ENCODE data around the gene CCR9.
A peak's percentile ranks its signal among the peaks of the same experiment; 100 is the strongest.

CCR9 gene

DNA sequence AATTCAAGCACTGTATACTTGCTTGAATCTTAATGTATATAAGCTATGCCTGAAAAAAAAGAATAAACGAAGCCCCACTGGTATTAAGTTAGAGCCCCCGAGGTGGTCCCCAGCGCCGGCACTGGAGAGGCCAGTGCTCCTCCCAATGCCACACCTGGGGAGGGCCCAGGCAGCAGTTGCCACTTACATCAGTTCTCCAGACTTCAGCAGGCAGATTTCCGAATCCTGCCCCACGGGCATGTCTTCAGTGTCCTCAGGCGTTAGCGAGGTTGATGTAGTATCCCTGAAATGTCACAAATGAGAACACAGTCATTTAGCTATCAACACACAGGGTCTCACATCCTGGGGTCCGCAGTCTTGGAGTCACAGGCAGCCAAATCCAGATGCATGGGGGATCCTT is 49.9 kb downstream of the CCR9 start:
- no peak overlapping the region for H3K4me3 ChIP-seq (ENCODE audit: low read length)
- DNase-seq (ENCODE audit: low read depth) = no peak
- TF ChIP-seq, protein P1, sequence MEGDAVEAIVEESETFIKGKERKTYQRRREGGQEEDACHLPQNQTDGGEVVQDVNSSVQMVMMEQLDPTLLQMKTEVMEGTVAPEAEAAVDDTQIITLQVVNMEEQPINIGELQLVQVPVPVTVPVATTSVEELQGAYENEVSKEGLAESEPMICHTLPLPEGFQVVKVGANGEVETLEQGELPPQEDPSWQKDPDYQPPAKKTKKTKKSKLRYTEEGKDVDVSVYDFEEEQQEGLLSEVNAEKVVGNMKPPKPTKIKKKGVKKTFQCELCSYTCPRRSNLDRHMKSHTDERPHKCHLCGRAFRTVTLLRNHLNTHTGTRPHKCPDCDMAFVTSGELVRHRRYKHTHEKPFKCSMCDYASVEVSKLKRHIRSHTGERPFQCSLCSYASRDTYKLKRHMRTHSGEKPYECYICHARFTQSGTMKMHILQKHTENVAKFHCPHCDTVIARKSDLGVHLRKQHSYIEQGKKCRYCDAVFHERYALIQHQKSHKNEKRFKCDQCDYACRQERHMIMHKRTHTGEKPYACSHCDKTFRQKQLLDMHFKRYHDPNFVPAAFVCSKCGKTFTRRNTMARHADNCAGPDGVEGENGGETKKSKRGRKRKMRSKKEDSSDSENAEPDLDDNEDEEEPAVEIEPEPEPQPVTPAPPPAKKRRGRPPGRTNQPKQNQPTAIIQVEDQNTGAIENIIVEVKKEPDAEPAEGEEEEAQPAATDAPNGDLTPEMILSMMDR (conservative IDR thresholded peaks at IDR 0.05; ENCODE audit: low read length) = no peak

- TF ChIP-seq, protein P1 (conservative IDR thresholded peaks at IDR 0.05; ENCODE audit: low read length) = no peak
- H3K4me3 ChIP-seq (ENCODE audit: low read length) = no peak overlapping the region
- no peak for DNase-seq (ENCODE audit: low read depth)
Observed at GRCh38 chr3:45937206-45938042, 51.1 kb downstream of the CCR9 start.

DNA sequence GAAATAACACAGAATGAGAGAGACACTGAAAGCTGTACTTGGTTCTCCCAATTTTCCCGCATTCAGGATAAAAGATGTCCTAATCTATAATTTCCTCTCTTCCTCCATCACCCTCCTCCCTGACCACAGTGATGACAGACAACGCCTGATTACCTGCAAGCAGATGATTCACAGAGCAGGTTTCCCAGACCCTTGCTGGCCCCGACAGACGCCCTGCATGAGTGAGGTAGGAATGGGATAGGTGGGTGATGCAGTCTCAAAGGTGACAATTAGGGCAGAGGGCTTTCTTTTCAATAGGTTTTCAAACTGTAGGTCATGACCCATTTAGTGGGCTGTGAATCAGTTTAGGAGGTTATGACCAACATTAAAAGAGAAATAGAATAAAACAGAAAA is 51.7 kb downstream of the CCR9 start:
- DNase-seq (ENCODE audit: low read depth) = no peak
- no peak overlapping the region for H3K4me3 ChIP-seq (ENCODE audit: low read length)
- TF ChIP-seq, protein P1 (conservative IDR thresholded peaks at IDR 0.05; ENCODE audit: low read length) = no peak

GRCh38 chr3:45938864-45939263 is 52.5 kb downstream of the CCR9 start:
- DNase-seq (ENCODE audit: low read depth) = peak; percentile 91
- TF ChIP-seq, protein P1 (conservative IDR thresholded peaks at IDR 0.05; ENCODE audit: low read length) = peak; percentile 99
- no peak overlapping the region for H3K4me3 ChIP-seq (ENCODE audit: low read length)

DNA sequence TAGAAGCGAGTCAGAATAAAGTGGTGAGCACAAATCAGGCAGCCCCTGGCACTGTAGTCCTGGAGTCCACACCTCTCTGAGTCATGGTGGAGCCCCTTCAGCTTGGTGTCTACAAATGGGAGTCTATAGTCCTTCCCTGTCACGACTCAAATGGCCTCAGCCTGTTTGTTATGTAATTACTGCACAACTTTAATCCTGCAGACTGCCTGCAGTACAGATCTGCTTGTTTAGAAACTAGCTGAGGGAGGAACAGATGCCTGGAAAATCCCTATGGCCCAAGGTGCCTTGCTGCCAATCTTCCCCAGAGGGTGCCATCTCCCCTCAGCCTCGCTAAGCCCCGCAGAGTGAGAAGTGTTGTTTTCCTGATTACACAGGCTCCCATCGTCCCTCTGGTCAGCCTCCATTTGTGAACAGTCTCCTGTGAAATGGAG is 53.0 kb downstream of the CCR9 start:
- DNase-seq (ENCODE audit: low read depth) = no peak
- TF ChIP-seq, protein P1 (conservative IDR thresholded peaks at IDR 0.05; ENCODE audit: low read length) = no peak
- no peak overlapping the region for H3K4me3 ChIP-seq (ENCODE audit: low read length)

GRCh38 chr3:45940004-45940780 is 53.8 kb downstream of the CCR9 start:
- H3K4me3 ChIP-seq (ENCODE audit: low read length) = no peak overlapping the region
- DNase-seq (ENCODE audit: low read depth) = no peak
- TF ChIP-seq, protein P1 (conservative IDR thresholded peaks at IDR 0.05; ENCODE audit: low read length) = no peak

All from AG10803 (cell line).